Tibial nerve (tissue), 4 donors: ENCODE results near the gene GZMB.

ENCODE experiments used
- CTCF ChIP-seq, 5 experiments: fragments of 200-600 bp in 3 of 5; fragments of 450-650 bp in 2 of 5; sonication (generic) in 3 of 5; IDR thresholded peaks; one replicate each; pipeline ENCODE4 v1.5.1; 2016 to 2019; ENCODE audit warnings: antibody characterized with exemption in 5 of 5, mild to moderate bottlenecking in 3 of 5, moderate library complexity in 2 of 5
- EP300 ChIP-seq, 2 donors: sonication (generic); formaldehyde crosslinking; IDR thresholded peaks; one replicate each; pipeline ENCODE4 v1.6.1; 2017; ENCODE audit warnings: antibody characterized with exemption in 2 of 2, mild to moderate bottlenecking in 1 of 2
- POLR2A ChIP-seq, 2 donors: fragments of 450-650 bp; IDR thresholded peaks; one replicate each; pipeline ENCODE4 v1.6.1; 2017; ENCODE audit warnings: antibody characterized with exemption in 2 of 2, mild to moderate bottlenecking in 2 of 2, moderate library complexity in 2 of 2

GRCh38 chr14:24664366-24664765 lies 30.4 kb upstream of the GZMB start:
- no peak for TF ChIP-seq EP300 (IDR thresholded peaks at IDR 0.05)
- no peak for TF ChIP-seq POLR2A (IDR thresholded peaks at IDR 0.05)
- no peak for TF ChIP-seq CTCF (IDR thresholded peaks at IDR 0.05)
